T-helper 2 cell (primary cell): ENCODE measurements around the gene CEPT1.

ENCODE experiments used
- DNase-seq, 5 experiments: peaks; one replicate each; pipeline versions ENCODE4 v3.0.0 to v3.0.0-alpha.2; 2012 to 2022

CEPT1 gene

GRCh38 chr1:111228748-111229126 is 88.7 kb downstream of the CEPT1 start:
- DNase-seq, result no peak

DNA sequence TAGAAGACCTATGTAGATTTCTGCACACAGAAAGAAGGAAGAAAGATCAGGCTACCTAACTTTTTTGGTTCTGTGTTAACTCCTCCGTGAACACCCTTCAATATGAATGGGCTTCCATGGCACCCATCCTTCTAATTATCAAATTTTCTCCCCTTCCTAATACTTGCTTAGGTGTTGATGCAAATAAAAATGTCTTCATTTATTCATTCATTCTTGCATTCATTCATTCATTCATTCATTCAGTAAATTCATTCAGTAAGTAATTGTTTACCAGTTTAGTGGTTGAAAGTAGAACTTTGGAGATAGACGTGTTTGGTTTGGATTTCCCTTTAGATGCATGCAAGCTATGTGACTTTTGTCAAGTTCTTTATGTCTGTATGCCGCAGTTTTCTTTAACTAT is 92.1 kb downstream of the CEPT1 start:
- DNase-seq, result no peak

- DNase-seq, result no peak
Measured at GRCh38 chr1:111234258-111234657, 94.2 kb downstream of the CEPT1 start.
